GM12878 (cell line): ENCODE data around the gene ASPG. TPM values are rescaled to one million over a fixed set of nuclear protein-coding genes. Genes with fewer than 3 reads are reported as not detected.

ENCODE experiments used
- ATAC-seq: fragments of 200-7000 bp; cut with Tn5 transposase; 3 replicates; pipeline ENCODE4 v1.9.1; 2020; ENCODE audit warnings: mild to moderate bottlenecking, moderate library complexity
- BruUV-seq: library from RNA; stranded (reverse); fragments of 400-500 nt; replicated peaks from 2 replicates; lab custom pipeline; 2021; lab: Mats Ljungman, UMichigan
- CTCF ChIA-PET: fragments of 300-600 bp; sonication (Branson Sonifier 250); formaldehyde crosslinking; extraction: SDS; loops from one replicate; lab custom pipeline; 2021; ENCODE audit warnings: inconsistent platforms; lab: Yijun Ruan, JAX
- POLR2A ChIA-PET: fragments of 350-600 bp; formaldehyde crosslinking; extraction: SDS; loops from one replicate; lab custom pipeline; 2021; ENCODE audit warnings: inconsistent platforms; lab: Charles Lee
- RAD21 ChIA-PET: fragments of 300-600 bp; sonication (Branson Sonifier 250); formaldehyde crosslinking; loops from one replicate; lab custom pipeline; 2023; ENCODE audit warnings: antibody characterized with exemption; ENCODE audit not compliant: unreplicated experiment; lab: Charles Lee
- SMC1A ChIA-PET: fragments of 300-600 bp; sonication (Branson Sonifier 250); formaldehyde crosslinking; loops from one replicate; lab custom pipeline; 2023; ENCODE audit not compliant: unreplicated experiment, uncharacterized antibody; lab: Charles Lee
- DNase-seq: peaks from one replicate; pipeline ENCODE4 v3.0.0-alpha.2; 2011; ENCODE audit warnings: low read depth, low spot score
- FAIRE-seq: peaks from 3 replicates; lab custom pipeline; 2011; peaks lifted over from hg19 to GRCh38; lab: Jason Lieb, UNC
- H2AFZ ChIP-seq: 2 replicates; pipeline ENCODE4 v1.6.0; 2011; ENCODE audit warnings: low read depth, low read length, control low read depth; ENCODE audit not compliant: control insufficient read depth
- H3K27ac ChIP-seq: 2 replicates; pipeline ENCODE4 v1.5.1; 2011; ENCODE audit warnings: control low read depth; ENCODE audit not compliant: control insufficient read depth, insufficient read depth
- H3K27me3 ChIP-seq, 2 experiments: replicated peaks in 1 of 2; 2 replicates each; pipeline versions ENCODE4 v1.6.0 to v1.6.1; 2011; ENCODE audit warnings: low read length in 1 of 2; ENCODE audit not compliant: control insufficient read depth in 2 of 2, insufficient read depth in 2 of 2
- H3K36me3 ChIP-seq, 2 experiments: 2 replicates each; pipeline ENCODE4 v1.5.1; 2011; ENCODE audit warnings: low read length in 1 of 2; ENCODE audit not compliant: control insufficient read depth in 2 of 2, insufficient read depth in 2 of 2
- H3K4me1 ChIP-seq: 2 replicates; pipeline ENCODE4 v1.6.1; 2011; ENCODE audit warnings: mild to moderate bottlenecking, low read length, moderate library complexity, mixed read lengths; ENCODE audit not compliant: control insufficient read depth, insufficient read depth
- H3K4me2 ChIP-seq: 2 replicates; pipeline ENCODE4 v1.6.0; 2011; ENCODE audit warnings: control low read depth; ENCODE audit not compliant: control insufficient read depth, insufficient read depth
- H3K4me3 ChIP-seq: fragments of 200-600 bp; sonication (generic); 2 replicates; pipeline ENCODE4 v1.5.1; 2016
- H3K79me2 ChIP-seq: 2 replicates; pipeline ENCODE4 v1.6.0; 2011; ENCODE audit warnings: low read length; ENCODE audit not compliant: control insufficient read depth, insufficient read depth
- H3K9ac ChIP-seq: 2 replicates; pipeline ENCODE4 v1.8.0; 2011; ENCODE audit warnings: low read length, control low read depth, mixed read lengths; ENCODE audit not compliant: control insufficient read depth, insufficient read depth
- H3K9me3 ChIP-seq: replicated peaks from 3 replicates; pipeline ENCODE4 v1.5.1; 2011; ENCODE audit warnings: mild to moderate bottlenecking, low read length; ENCODE audit not compliant: control insufficient read depth, insufficient read depth
- H4K20me1 ChIP-seq: 2 replicates; pipeline ENCODE4 v1.6.0; 2011; ENCODE audit not compliant: control insufficient read depth, insufficient read depth
- CEBPB ChIP-seq, 2 experiments: fragments of 150-350 bp in 1 of 2; IDR thresholded peaks; 2 replicates each; pipeline ENCODE4 v1.6.1; 2012 to 2014; ENCODE audit warnings: low read depth in 2 of 2, low read length in 2 of 2, borderline replicate concordance in 1 of 2, inconsistent platforms in 1 of 2
- HCFC1 ChIP-seq: fragments of 150-350 bp; IDR thresholded peaks from 2 replicates; pipeline ENCODE4 v1.6.1; 2014; ENCODE audit warnings: low read length
- SIN3A ChIP-seq: IDR thresholded peaks from 2 replicates; pipeline ENCODE4 v1.6.1; 2012; ENCODE audit warnings: low read depth, low read length, improper control_type of control experiment
- WGBS: methylation state at CpG from one replicate; pipeline ENCODE4 v1.1.6; 2016; ENCODE audit warnings: low lambda C conversion rate; ENCODE audit not compliant: insufficient replicate concordance, insufficient coverage; ENCODE audit errors: missing lambda C conversion rate; 5-methylcytosine and 5-hydroxymethylcytosine counted together
- in situ Hi-C: fragments of 300-500 bp; cut with MboI; formaldehyde crosslinking; loops from 9 replicates; pipeline ENCODE4 v1.14.3; 2018; ENCODE audit warnings: mixed read lengths
- intact Hi-C: fragments of 100-400 bp; cut with micrococcal nuclease; formaldehyde crosslinking; loops from one replicate; pipeline ENCODE4 v1.14.2; 2022; ENCODE audit not compliant: unreplicated experiment
- polyA plus RNA-seq, 11 experiments: library from polyadenylated mRNA; depleted of rRNA in 4 of 11; unstranded in 6 of 11; stranded (reverse) in 5 of 11; fragments of >200 nt; fragmentation: Nextera tagmentation in 4 of 11; fragmentation: Illumina TruSeq in 1 of 11; extraction: Ambion mirVana in 4 of 11; extraction: Trizol in 1 of 11; gene quantifications; 1 replicate in 1 of 11; 2 replicates in 10 of 11; pipeline versions ENCODE4 v1.2.1 to v1.2.3, GENCODE V29; 2011 to 2016; ENCODE audit warnings: inconsistent platforms in 2 of 11, missing spikeins in 2 of 11, low read depth in 1 of 11
- total RNA-seq, 4 experiments: library from RNA; depleted of rRNA in 3 of 4; stranded (reverse); fragments of >200 nt in 3 of 4; fragmentation: Illumina TruSeq in 1 of 4; extraction: Trizol in 1 of 4; gene quantifications; 2 replicates each; pipeline versions ENCODE4 v1.2.1 to v1.2.3, GENCODE V29; 2013 to 2021
- TF ChIP-seq, protein P1 (sequence below): IDR thresholded peaks from 2 replicates; pipeline ENCODE4 v1.6.1; 2011; ENCODE audit warnings: borderline replicate concordance, low read depth, mild to moderate bottlenecking, moderate library complexity, mixed read lengths, low read length; ENCODE audit not compliant: insufficient read depth; ENCODE audit errors: extremely low read length
- TF ChIP-seq, protein P2 (sequence below): fragments of 450-650 bp; IDR thresholded peaks from 2 replicates; pipeline ENCODE4 v1.6.1; 2017; ENCODE audit warnings: low read depth, mild to moderate bottlenecking, moderate library complexity
- TF ChIP-seq, protein P3 (sequence below): fragments of 450-650 bp; IDR thresholded peaks from 2 replicates; pipeline ENCODE4 v1.6.1; 2017; ENCODE audit warnings: mild to moderate bottlenecking, low read depth, inconsistent platforms; ENCODE audit not compliant: poor library complexity, severe bottlenecking
- TF ChIP-seq, protein P4 (sequence below): IDR thresholded peaks from 2 replicates; pipeline ENCODE4 v1.6.1; 2012; ENCODE audit warnings: mild to moderate bottlenecking, low read depth, low read length
- TF ChIP-seq, protein P5 (sequence below): fragments of 450-650 bp; IDR thresholded peaks from 2 replicates; pipeline ENCODE4 v1.6.1; 2016; ENCODE audit warnings: mild to moderate bottlenecking

Gene ASPG
- total and polyA plus RNA-seq, 10 of the 15 experiments (the other 5 are each of a cell fraction or from before 2014, with no cell fraction given), result not detected

DNA sequence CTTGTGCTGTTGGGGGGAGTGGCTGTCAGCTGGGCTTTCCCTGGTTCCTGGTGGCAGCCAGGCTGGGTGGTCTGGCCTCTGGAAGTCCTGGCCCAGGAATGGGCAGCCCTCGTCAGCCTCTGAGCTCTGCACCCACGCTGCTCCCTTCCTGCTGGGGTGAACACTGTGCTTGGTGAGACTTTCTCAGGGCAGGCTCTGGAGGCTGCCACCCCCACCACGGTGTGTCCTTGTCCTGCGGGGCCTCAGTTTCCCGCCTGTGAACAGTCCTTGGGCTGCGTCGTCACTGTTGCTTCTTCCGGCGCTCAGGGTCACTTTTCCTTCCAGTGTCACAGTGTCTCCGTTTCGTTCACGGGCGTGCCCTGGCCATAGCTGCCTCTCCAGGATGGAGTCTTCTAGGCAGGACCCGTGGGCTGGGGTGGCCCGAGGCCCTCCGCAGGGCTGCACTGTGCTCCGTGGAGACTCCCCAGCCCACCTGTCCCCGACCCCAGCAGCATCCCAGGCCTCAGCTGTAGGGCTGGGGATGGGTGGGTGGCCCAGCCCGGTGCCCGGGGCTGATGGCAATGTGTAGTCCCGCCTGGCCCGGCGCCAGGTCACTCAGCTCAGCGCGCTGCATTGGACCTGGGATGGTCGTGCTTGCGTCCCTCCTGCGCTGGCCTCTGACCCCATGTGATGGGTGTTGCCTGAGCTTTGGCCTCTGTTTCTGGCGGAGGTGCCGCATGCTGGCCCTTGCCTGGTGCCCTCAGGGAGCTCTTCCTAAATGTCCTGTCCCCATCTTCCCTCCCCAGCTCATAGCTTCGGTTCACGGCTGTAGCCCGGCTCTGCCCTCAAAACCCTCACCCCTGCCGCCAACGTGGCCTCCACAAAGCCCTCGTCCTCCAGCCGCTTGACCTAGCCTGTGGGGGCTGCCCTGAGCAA is 59.7 kb downstream of the ASPG start:
- Histone ChIP-seq H3K4me1 (no peaks in the 10 kb centered on the region), H3K9ac (no peak overlapping the region), H3K9me3 (no peaks in the 10 kb centered on the region), H3K79me2 (no peaks in the 10 kb centered on the region), H4K20me1 (no peaks in the 10 kb centered on the region)
- FAIRE-seq, result no peak
- 37% methylated on average over 34 of the region's 37 CpGs for WGBS
- RAD21 ChIA-PET, result interaction anchor here (0.5 kb wide), 1 partner anchor 423 kb away, joined by 3 read pairs; no protein-coding TSS in a partner anchor
- TF ChIP-seq, protein P1, sequence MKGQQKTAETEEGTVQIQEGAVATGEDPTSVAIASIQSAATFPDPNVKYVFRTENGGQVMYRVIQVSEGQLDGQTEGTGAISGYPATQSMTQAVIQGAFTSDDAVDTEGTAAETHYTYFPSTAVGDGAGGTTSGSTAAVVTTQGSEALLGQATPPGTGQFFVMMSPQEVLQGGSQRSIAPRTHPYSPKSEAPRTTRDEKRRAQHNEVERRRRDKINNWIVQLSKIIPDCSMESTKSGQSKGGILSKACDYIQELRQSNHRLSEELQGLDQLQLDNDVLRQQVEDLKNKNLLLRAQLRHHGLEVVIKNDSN, result no peak
- TF ChIP-seq CEBPB (IDR thresholded peaks at IDR 0.05; ENCODE audit: borderline replicate concordance in 1 of 2, low read depth in 2 of 2, low read length in 2 of 2), result no peak
- TF ChIP-seq, protein P2, sequence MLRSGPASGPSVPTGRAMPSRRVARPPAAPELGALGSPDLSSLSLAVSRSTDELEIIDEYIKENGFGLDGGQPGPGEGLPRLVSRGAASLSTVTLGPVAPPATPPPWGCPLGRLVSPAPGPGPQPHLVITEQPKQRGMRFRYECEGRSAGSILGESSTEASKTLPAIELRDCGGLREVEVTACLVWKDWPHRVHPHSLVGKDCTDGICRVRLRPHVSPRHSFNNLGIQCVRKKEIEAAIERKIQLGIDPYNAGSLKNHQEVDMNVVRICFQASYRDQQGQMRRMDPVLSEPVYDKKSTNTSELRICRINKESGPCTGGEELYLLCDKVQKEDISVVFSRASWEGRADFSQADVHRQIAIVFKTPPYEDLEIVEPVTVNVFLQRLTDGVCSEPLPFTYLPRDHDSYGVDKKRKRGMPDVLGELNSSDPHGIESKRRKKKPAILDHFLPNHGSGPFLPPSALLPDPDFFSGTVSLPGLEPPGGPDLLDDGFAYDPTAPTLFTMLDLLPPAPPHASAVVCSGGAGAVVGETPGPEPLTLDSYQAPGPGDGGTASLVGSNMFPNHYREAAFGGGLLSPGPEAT, result no peak
- TF ChIP-seq, protein P3, sequence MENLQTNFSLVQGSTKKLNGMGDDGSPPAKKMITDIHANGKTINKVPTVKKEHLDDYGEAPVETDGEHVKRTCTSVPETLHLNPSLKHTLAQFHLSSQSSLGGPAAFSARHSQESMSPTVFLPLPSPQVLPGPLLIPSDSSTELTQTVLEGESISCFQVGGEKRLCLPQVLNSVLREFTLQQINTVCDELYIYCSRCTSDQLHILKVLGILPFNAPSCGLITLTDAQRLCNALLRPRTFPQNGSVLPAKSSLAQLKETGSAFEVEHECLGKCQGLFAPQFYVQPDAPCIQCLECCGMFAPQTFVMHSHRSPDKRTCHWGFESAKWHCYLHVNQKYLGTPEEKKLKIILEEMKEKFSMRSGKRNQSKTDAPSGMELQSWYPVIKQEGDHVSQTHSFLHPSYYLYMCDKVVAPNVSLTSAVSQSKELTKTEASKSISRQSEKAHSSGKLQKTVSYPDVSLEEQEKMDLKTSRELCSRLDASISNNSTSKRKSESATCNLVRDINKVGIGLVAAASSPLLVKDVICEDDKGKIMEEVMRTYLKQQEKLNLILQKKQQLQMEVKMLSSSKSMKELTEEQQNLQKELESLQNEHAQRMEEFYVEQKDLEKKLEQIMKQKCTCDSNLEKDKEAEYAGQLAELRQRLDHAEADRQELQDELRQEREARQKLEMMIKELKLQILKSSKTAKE, result no peak
- TF ChIP-seq, protein P4, sequence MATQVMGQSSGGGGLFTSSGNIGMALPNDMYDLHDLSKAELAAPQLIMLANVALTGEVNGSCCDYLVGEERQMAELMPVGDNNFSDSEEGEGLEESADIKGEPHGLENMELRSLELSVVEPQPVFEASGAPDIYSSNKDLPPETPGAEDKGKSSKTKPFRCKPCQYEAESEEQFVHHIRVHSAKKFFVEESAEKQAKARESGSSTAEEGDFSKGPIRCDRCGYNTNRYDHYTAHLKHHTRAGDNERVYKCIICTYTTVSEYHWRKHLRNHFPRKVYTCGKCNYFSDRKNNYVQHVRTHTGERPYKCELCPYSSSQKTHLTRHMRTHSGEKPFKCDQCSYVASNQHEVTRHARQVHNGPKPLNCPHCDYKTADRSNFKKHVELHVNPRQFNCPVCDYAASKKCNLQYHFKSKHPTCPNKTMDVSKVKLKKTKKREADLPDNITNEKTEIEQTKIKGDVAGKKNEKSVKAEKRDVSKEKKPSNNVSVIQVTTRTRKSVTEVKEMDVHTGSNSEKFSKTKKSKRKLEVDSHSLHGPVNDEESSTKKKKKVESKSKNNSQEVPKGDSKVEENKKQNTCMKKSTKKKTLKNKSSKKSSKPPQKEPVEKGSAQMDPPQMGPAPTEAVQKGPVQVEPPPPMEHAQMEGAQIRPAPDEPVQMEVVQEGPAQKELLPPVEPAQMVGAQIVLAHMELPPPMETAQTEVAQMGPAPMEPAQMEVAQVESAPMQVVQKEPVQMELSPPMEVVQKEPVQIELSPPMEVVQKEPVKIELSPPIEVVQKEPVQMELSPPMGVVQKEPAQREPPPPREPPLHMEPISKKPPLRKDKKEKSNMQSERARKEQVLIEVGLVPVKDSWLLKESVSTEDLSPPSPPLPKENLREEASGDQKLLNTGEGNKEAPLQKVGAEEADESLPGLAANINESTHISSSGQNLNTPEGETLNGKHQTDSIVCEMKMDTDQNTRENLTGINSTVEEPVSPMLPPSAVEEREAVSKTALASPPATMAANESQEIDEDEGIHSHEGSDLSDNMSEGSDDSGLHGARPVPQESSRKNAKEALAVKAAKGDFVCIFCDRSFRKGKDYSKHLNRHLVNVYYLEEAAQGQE, result no peak
- TF ChIP-seq SIN3A, result no peak
- TF ChIP-seq HCFC1, result no peak
- TF ChIP-seq, protein P5, sequence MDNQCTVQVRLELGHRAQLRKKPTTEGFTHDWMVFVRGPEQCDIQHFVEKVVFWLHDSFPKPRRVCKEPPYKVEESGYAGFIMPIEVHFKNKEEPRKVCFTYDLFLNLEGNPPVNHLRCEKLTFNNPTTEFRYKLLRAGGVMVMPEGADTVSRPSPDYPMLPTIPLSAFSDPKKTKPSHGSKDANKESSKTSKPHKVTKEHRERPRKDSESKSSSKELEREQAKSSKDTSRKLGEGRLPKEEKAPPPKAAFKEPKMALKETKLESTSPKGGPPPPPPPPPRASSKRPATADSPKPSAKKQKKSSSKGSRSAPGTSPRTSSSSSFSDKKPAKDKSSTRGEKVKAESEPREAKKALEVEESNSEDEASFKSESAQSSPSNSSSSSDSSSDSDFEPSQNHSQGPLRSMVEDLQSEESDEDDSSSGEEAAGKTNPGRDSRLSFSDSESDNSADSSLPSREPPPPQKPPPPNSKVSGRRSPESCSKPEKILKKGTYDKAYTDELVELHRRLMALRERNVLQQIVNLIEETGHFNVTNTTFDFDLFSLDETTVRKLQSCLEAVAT, result no peak
- TF ChIP-seq, all 136 proteins: peak for 0
- Histone ChIP-seq H2AFZ (no peak overlapping the region), H3K4me2 (no peak overlapping the region), H3K4me3 (no peak overlapping the region), H3K27me3 (peaks cover 0 to 1% of the 10 kb centered on the region in 2 experiments; a peak in 1 of 4 replicates), H3K27ac (no peak overlapping the region), H3K36me3 (no peaks in the 10 kb centered on the region)
- ChIA-PET SMC1A (no interaction called here), CTCF (interaction anchor here (1.0 kb wide), 1 partner anchor 69 kb away, joined by 4 read pairs; no protein-coding TSS in a partner anchor), POLR2A (interaction anchor here (0.6 kb wide), 1 partner anchor 365 kb away, joined by 4 read pairs; no protein-coding TSS in a partner anchor)
- BruUV-seq, result no TSS peak
- ATAC-seq (no peak), DNase-seq (no peak)
- in situ Hi-C loops, result loop anchor here (5.0 kb wide), 1 partner anchor 417 kb away; no protein-coding TSS in a partner anchor
- intact Hi-C loops, result no loop called here
